ENCODE data around the gene TFB1M.
"Not testable (repeated sequence)": the region's sequence is repeated elsewhere in the genome, so short reads cannot be mapped to it uniquely, and the experiment has no call there.

TFB1M gene

GRCh38 chr6:155303361-155303870 is 10.9 kb downstream of the TFB1M start:
- no peak for DNase-seq (ENCODE audit: low read depth, low spot score)

- no peak for DNase-seq (ENCODE audit: low read depth, low spot score)
Measured at GRCh38 chr6:155301867-155302266, 12.4 kb downstream of the TFB1M start.

GRCh38 chr6:155297669-155298068 is 16.6 kb downstream of the TFB1M start:
- DNase-seq (ENCODE audit: low read depth, low spot score): no peak

GRCh38 chr6:155292711-155293110 is 21.6 kb downstream of the TFB1M start:
- no peak for DNase-seq (ENCODE audit: low read depth, low spot score)

- DNase-seq (ENCODE audit: low read depth, low spot score): no peak
Measured at GRCh38 chr6:155291291-155291690, 23.0 kb downstream of the TFB1M start.

GRCh38 chr6:155290491-155290890 is 23.8 kb downstream of the TFB1M start:
- DNase-seq (ENCODE audit: low read depth, low spot score): no peak

GRCh38 chr6:155287762-155288161 is 26.5 kb downstream of the TFB1M start:
- DNase-seq (ENCODE audit: low read depth, low spot score): no peak

- no peak for DNase-seq (ENCODE audit: low read depth, low spot score)
Measured at GRCh38 chr6:155284775-155285174, 29.5 kb downstream of the TFB1M start.

GRCh38 chr6:155278319-155279049 is 35.8 kb downstream of the TFB1M start:
- DNase-seq (ENCODE audit: low read depth, low spot score): no peak

GRCh38 chr6:155276638-155277037 is 37.6 kb downstream of the TFB1M start:
- no peak for DNase-seq (ENCODE audit: low read depth, low spot score)

- no peak for DNase-seq (ENCODE audit: low read depth, low spot score)
Measured at GRCh38 chr6:155275808-155276480, 38.3 kb downstream of the TFB1M start.

- no peak for DNase-seq (ENCODE audit: low read depth, low spot score)
Measured at GRCh38 chr6:155274533-155274932, 39.8 kb downstream of the TFB1M start.

- no peak for DNase-seq (ENCODE audit: low read depth, low spot score)
Measured at GRCh38 chr6:155274106-155274505, 40.2 kb downstream of the TFB1M start.

GRCh38 chr6:155273431-155273830 is 40.9 kb downstream of the TFB1M start:
- no peak for DNase-seq (ENCODE audit: low read depth, low spot score)

- DNase-seq (ENCODE audit: low read depth, low spot score): no peak
Measured at GRCh38 chr6:155272353-155273232, 41.7 kb downstream of the TFB1M start.

- DNase-seq (ENCODE audit: low read depth, low spot score): no peak
Measured at GRCh38 chr6:155271145-155271544, 43.1 kb downstream of the TFB1M start.

- no peak for DNase-seq (ENCODE audit: low read depth, low spot score)
Measured at GRCh38 chr6:155270561-155271091, 43.7 kb downstream of the TFB1M start.

GRCh38 chr6:155269765-155270164 is 44.5 kb downstream of the TFB1M start:
- no peak for DNase-seq (ENCODE audit: low read depth, low spot score)

- DNase-seq (ENCODE audit: low read depth, low spot score): not testable (repeated sequence)
Measured at GRCh38 chr6:155268088-155268867, 46.0 kb downstream of the TFB1M start.

GRCh38 chr6:155267411-155267810 is 46.9 kb downstream of the TFB1M start:
- DNase-seq (ENCODE audit: low read depth, low spot score): no peak

All from activated naive CD8-positive, alpha-beta T cell treated with anti-CD3 and anti-CD28 coated beads, Interleukin-2, amount 50 U/mL, for 16 hours (primary cell).